ENCODE measurements around the gene CXCR6. TPM values are rescaled to one million over a fixed set of nuclear protein-coding genes. Genes with fewer than 3 reads are reported as not detected.

Gene CXCR6
- total and polyA plus RNA-seq, 2 experiments from 2014 or later, result 0.10 TPM; not detected in 1

GRCh38 chr3:45940004-45940780 is 3.1 kb upstream of the CXCR6 start:
- H2AFZ ChIP-seq, result no peak overlapping the region
- no peaks in the 10 kb centered on the region for H3K79me2 ChIP-seq (replicated peaks; ENCODE audit: insufficient read depth)
- Mint-ChIP-seq H3K9me3 (no peaks in the 10 kb centered on the region; the same call in 2 of the 3 replicates), H3K27me3 (ENCODE audit: insufficient read depth, low read depth, poor library complexity) (peaks cover 2% of the 10 kb centered on the region), H3K4me3 (no peak overlapping the region), H3K36me3 (ENCODE audit: low read depth) (peaks cover 21% of the 10 kb centered on the region), H3K27ac (peak overlapping the region; percentile 26; the same call in 1 of the 2 replicates), H3K4me1 (peaks cover 17% of the 10 kb centered on the region)
- no peaks in the 10 kb centered on the region for H3K27me3 ChIP-seq (ENCODE audit: insufficient read depth)
- no peaks in the 10 kb centered on the region for H3F3A ChIP-seq (replicated peaks; ENCODE audit: low read depth)
- DNase-seq (ENCODE audit: low spot score) (peak; percentile 38), ATAC-seq (peak; percentile 14; the same call in 1 of the 3 replicates)
- no peaks in the 10 kb centered on the region for H3K9me2 ChIP-seq (ENCODE audit: insufficient read depth)
- H3K4me3 ChIP-seq, result no peak overlapping the region
- H3K27ac ChIP-seq (ENCODE audit: low read depth), result no peak overlapping the region
- H3K36me3 ChIP-seq (ENCODE audit: insufficient read depth), result peaks cover 8% of the 10 kb centered on the region
- TF ChIP-seq JUNB (IDR thresholded peaks at IDR 0.05; ENCODE audit: unreplicated experiment) (no peak), CTCF (conservative IDR thresholded peaks at IDR 0.05; ENCODE audit: low read depth in 2 of 2) (no peak), ETS1 (IDR thresholded peaks at IDR 0.05) (no peak), ZNF462 (CRISPR knock-in tag; IDR thresholded peaks at IDR 0.05) (no peak), ZNF331 (CRISPR knock-in tag; IDR thresholded peaks at IDR 0.05; ENCODE audit: low read depth) (no peak), REST (IDR thresholded peaks at IDR 0.05; ENCODE audit: unreplicated experiment) (no peak), NANOG (IDR thresholded peaks at IDR 0.05; ENCODE audit: borderline replicate concordance) (no peak), ZNF114 (CRISPR knock-in tag; IDR thresholded peaks at IDR 0.05) (no peak), EZH2phosphoT487 (IDR thresholded peaks at IDR 0.05; ENCODE audit: unreplicated experiment) (no peak), EZH2 (IDR thresholded peaks at IDR 0.05; ENCODE audit: low read depth, unreplicated experiment) (no peak)
- H4K20me1 ChIP-seq (replicated peaks; ENCODE audit: insufficient read depth), result peaks cover 11% of the 10 kb centered on the region
- no peaks in the 10 kb centered on the region for H3K4me1 ChIP-seq (ENCODE audit: insufficient read depth)
- H3K4me2 ChIP-seq, result no peak overlapping the region

All from GM23338 (cell line).